Activated CD4-positive, alpha-beta T cell treated with anti-CD3 and anti-CD28 coated beads, Interleukin-2, Interleukin-4, amounts not matched to agents 100 ng/mL and 50 ng/mL, durations not matched to agents 16 hours and 8 hours (primary cell): ENCODE measurements around the gene DCAF8L2.
A peak's percentile ranks its signal among the peaks of the same experiment; 100 is the strongest.
"Not testable (repeated sequence)": the region's sequence is repeated elsewhere in the genome, so short reads cannot be mapped to it uniquely, and the experiment has no call there.

Experiments
- DNase-seq: peaks from one replicate; pipeline ENCODE4 v3.0.0-alpha.2; 2020; ENCODE audit warnings: low spot score

The DCAF8L2 gene

GRCh38 chrX:27679281-27679680 lies 89.1 kb downstream of the DCAF8L2 start:
- DNase-seq, result no peak

DNA sequence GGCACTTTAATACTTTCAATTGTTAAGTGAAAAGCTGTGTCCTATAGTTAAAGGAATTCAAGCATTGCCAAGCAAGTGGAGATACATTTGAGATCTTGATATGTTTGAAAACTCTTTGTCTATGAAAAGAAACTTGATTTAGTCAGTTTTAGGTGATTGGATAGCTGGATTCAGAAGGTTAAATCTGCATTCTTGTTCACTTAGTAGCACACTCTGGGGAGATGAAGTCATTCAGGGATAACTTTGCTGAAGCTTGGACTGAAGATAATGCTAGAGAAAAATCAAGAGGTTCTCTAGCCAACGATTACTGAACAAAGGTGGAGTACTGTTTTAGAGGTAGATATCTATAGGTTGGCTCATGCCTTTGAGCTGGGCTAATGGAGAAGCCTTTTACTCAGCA lies 90.6 kb downstream of the DCAF8L2 start:
- no peak for DNase-seq

DNA sequence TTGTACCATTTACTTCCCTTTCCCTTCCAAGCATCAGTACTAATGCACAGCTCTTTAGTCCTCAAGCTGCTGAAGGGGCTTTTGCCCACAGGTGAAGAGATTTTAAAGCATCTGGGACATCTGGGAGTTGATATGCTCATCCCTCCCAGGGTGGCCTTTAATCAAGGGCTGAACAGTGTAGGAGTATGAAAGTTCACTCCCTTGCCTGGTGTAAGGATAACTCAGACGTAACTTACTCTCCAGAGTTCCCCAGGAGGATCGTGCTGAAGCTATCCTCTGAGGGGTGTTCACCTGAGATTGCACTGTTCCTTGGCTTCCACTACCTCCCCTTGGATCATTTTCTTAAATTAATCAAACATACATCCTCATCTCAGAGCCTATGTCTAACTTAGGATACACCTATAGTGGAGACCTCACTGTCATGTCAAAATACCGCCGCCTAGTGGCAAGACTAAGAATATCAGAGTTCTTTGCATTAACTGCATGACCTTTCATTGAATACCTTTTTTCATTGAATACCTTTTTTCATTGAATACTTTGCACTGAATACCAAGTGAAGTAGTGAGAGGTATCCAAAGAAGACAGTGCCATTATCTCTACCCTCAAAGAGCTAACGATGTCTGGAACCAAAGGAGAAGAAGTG lies 93.5 kb downstream of the DCAF8L2 start:
- DNase-seq, result peak; percentile 50

DNA sequence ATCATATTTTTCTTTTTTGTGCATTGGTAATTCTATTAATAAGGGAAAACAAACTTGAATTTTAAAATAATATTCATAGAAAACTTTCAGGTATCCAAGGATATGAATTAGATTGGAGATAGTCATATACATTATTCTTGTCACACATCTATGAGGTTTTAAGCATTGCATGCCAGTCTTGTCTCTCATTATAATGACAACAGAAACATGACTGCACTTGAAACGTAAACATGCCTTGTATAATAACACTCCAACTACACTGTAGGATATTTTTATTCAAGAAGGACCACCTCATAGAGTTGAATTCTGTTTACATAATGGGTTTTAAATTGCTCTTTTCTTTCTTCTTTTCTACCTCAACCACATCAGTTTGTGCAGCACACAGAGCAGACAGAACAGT lies 104.5 kb downstream of the DCAF8L2 start:
- DNase-seq, result no peak

DNA sequence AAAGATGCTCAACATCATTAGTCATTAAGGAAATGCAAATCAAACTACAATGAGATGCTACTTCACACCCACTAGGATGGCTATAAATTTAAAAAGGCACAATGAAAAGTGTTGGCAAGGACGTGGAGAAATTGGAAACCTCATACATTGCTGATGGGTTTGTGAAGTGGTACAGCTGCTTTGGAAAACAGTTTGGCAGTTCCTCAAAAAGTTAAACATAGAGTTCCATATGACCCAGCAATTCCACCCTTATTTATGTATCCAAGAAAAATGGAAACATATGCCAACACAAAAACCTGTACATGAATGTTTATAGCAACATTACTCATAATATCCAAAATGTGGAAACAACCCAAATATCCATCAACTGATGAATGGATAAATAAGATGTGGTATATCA lies 116.4 kb downstream of the DCAF8L2 start:
- no peak for DNase-seq

GRCh38 chrX:27715610-27716009 lies 125.5 kb downstream of the DCAF8L2 start:
- DNase-seq, result no peak

DNA sequence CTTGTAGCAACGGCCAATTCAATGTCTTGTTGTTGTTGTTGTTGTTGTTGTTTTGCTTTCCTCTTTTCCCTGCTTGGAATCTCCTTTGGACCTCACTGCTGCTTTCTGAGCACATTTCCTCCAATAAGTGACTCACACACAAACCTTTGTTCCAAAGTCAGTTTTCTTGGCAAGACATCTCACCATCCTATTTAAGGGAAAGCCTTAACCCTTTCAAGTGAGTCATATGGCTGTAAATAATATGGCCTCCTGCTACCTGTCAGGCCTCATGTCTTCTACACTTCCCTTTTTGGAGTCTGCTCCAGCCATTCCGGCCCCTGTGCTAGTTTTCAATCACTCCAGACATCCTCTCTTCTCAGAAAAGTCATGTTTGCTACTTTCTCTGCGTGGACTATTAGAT lies 138.1 kb downstream of the DCAF8L2 start:
- DNase-seq, result no peak

DNA sequence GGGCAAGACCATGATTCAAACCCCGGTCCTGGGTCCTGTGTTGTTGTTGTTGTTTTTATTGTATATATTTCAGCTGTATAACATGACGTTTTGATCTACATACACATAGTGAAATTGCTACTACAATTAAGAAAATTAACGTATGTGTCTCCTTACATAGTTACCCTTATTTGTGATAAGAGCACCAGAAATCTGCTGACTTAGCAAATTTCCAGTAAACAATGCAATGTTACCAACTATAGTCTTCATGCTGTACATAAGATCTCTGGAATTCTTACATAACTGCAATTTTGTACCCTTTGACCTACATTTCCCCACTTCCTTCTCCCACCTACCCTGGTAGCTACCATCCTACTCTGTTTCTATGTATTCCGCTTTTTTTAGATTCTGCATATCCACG lies 141.8 kb downstream of the DCAF8L2 start:
- DNase-seq, result no peak

- no peak for DNase-seq
These were observed 145.8 kb downstream of the DCAF8L2 start for GRCh38 chrX:27735914-27736313.

GRCh38 chrX:27740933-27741332 lies 150.8 kb downstream of the DCAF8L2 start:
- DNase-seq, result no peak

- DNase-seq, result not testable (repeated sequence)
These were observed 153.4 kb downstream of the DCAF8L2 start for GRCh38 chrX:27743521-27743920.

DNA sequence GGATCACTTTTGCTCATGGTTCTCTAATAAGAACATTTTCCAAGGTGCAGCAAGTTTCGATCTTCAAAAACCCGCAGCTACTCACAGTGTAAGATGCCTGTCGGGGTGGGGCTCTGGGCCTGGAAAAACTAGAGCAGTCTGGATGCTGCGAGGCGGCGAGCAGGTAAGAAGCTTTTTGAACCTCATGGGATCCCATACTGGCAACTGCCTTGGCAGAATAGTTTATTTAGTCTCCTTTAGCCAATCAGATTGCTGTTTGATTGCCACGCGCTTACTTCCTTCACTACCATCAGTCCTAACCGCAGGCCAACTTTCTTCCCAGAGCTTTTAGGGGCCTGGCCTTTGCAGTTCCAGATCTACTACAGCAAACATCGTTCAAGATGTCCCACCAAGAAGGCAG lies 156.4 kb downstream of the DCAF8L2 start:
- DNase-seq, result no peak

DNA sequence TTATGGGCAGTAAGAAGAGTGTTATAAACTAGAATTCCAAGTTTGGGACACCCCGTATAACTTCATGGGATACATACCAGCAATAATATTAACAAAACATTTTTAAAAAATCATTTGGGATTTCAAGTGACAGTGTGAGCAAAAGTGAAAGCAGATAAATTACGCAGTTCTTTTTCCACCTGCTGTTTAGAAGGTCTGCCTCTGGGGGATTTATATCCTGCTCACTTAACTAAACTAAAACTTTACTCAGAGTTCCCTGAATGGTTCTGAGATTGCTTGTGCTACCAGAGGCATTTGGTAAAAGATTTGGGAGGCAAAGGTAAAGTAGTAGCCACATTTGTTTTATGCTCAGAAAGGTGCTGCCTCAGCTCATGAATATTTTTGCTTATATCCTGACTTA lies 160.2 kb downstream of the DCAF8L2 start:
- not testable (repeated sequence) for DNase-seq

DNA sequence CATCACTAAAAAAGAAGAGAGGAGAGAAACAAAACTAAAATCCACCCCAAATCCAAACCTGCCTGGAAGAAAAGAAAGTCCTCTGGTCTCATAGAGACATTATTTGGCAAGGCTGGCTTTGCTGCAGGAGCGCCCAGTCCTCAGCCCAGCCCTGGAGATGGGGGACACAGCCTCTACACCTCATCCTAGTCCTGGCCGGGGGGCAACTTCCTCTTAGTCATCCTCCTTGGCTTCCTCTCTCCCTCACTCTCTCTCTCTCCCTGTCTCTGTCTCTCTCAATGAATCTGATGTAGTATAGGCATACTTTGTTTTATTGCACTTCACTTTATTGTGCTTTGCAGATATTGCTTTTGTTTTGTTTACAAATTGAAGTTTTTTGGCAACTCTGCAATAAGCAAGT lies 161.8 kb downstream of the DCAF8L2 start:
- DNase-seq, result no peak

DNA sequence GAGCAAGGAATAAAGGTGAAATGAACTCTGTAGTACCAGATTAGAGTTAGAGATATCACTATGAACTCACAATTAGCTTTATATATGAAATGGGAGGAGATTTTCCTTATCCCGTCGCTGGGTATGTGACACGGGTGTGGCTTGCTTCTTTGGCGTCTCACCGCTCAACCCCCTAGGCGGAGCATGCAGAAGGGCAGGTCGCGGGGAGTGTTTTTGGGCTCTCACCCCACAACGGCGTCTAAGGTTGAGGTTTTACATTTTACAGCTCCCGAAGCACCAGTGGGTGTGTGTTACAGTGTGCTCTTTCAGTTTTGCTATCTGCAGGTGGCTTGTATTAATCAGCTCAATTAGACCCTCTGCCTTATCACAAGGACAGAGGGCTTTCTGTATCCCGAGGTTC lies 175.6 kb downstream of the DCAF8L2 start:
- DNase-seq, result no peak

GRCh38 chrX:27767387-27767786 lies 177.2 kb downstream of the DCAF8L2 start:
- DNase-seq, result no peak

GRCh38 chrX:27775984-27776383 lies 185.8 kb downstream of the DCAF8L2 start:
- DNase-seq, result no peak

GRCh38 chrX:27796640-27797257 lies 206.6 kb downstream of the DCAF8L2 start:
- DNase-seq, result no peak

- no peak for DNase-seq
These were observed 207.4 kb downstream of the DCAF8L2 start for GRCh38 chrX:27797575-27797974.
